GM12891 (cell line): Measurements from ENCODE around the gene GPR173.

Experiments
- POLR2A ChIP-seq: IDR thresholded peaks from 2 replicates; pipeline ENCODE4 v1.6.1; 2011; ENCODE audit warnings: low read depth, low read length, control low read depth
- POLR2AphosphoS5 ChIP-seq: IDR thresholded peaks from 2 replicates; pipeline ENCODE4 v1.6.1; 2011; ENCODE audit warnings: low read depth, low read length, control low read depth
- TAF1 ChIP-seq: IDR thresholded peaks from 2 replicates; pipeline ENCODE4 v1.6.1; 2011; ENCODE audit warnings: low read depth, low read length, control low read depth

DNA sequence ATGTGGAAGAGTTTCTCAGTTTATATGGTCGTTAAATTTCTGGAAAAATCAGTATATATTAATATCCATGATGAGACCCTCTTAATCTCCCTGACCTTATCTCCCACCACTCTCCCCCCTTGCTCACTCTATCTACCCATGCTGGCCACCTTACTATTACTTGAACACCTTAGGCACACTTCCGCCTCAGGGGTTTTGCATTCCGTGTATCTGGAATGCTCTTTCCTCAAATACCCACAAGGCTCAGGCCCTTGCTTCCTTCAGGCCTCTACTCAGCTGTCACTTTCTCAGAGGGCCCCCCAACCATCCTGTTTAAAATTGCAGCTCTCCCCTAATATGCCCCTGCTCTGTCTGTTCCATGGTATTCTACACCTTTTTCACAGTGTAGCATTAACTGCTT lies 47.2 kb downstream of the GPR173 start:
- TF ChIP-seq POLR2A: no peak
- TF ChIP-seq POLR2AphosphoS5: no peak
- no peak for TF ChIP-seq TAF1
